MM.1S (cell line): ENCODE results near the gene HDAC10.
"Not testable (repeated sequence)": the region's sequence is repeated elsewhere in the genome, so short reads cannot be mapped to it uniquely, and the experiment has no call there.

Experiments used
- DNase-seq: peaks from one replicate; pipeline ENCODE4 v3.0.0-alpha.2; 2015
- H2AFZ ChIP-seq: fragments of 300-600 bp; sonication (generic); 2 replicates; pipeline ENCODE4 v1.6.0; 2016; ENCODE audit warnings: antibody characterized with exemption, low read length
- H3F3A ChIP-seq: fragments of 300-600 bp; sonication (generic); 2 replicates; pipeline ENCODE4 v1.6.1; 2016; ENCODE audit warnings: mild to moderate bottlenecking, antibody characterized with exemption, low read length, moderate library complexity, mixed read lengths; ENCODE audit not compliant: insufficient read depth
- H3K27ac ChIP-seq: fragments of 300-600 bp; sonication (generic); 2 replicates; pipeline ENCODE4 v1.5.1; 2016; ENCODE audit warnings: mild to moderate bottlenecking, low read length
- H3K27me3 ChIP-seq: fragments of 300-600 bp; sonication (generic); replicated peaks from 2 replicates; pipeline ENCODE4 v1.6.0; 2016; ENCODE audit warnings: low read length; ENCODE audit not compliant: insufficient read depth
- H3K36me3 ChIP-seq: fragments of 300-600 bp; sonication (generic); replicated peaks from 2 replicates; pipeline ENCODE4 v1.6.1; 2016; ENCODE audit warnings: mild to moderate bottlenecking, low read length, mixed read lengths; ENCODE audit not compliant: insufficient read depth
- H3K4me1 ChIP-seq: fragments of 300-600 bp; sonication (generic); 2 replicates; pipeline ENCODE4 v1.6.1; 2016; ENCODE audit warnings: low read length, mixed read lengths
- H3K4me2 ChIP-seq: fragments of 300-600 bp; sonication (generic); 2 replicates; pipeline ENCODE4 v1.6.0; 2016; ENCODE audit warnings: low read depth, low read length
- H3K4me3 ChIP-seq: fragments of 300-600 bp; sonication (generic); 2 replicates; pipeline ENCODE4 v1.5.1; 2016; ENCODE audit warnings: low read length, mixed read lengths
- H3K79me2 ChIP-seq: fragments of 300-600 bp; sonication (generic); 2 replicates; pipeline ENCODE4 v1.6.1; 2016; ENCODE audit warnings: mixed run types, low read length, mixed read lengths
- H3K9ac ChIP-seq: fragments of 300-600 bp; sonication (generic); 2 replicates; pipeline ENCODE4 v1.6.1; 2016; ENCODE audit warnings: low read length, mixed read lengths
- H3K9me2 ChIP-seq: fragments of 300-600 bp; sonication (generic); replicated peaks from 2 replicates; pipeline ENCODE4 v1.6.1; 2016; ENCODE audit warnings: mild to moderate bottlenecking, low read length, mixed read lengths; ENCODE audit not compliant: insufficient read depth
- H3K9me3 ChIP-seq: fragments of 300-600 bp; sonication (generic); replicated peaks from 2 replicates; pipeline ENCODE4 v1.6.1; 2016; ENCODE audit warnings: mild to moderate bottlenecking, low read length, mixed read lengths; ENCODE audit not compliant: insufficient read depth
- H4K20me1 ChIP-seq: fragments of 300-600 bp; sonication (generic); 2 replicates; pipeline ENCODE4 v1.6.1; 2016; ENCODE audit warnings: mild to moderate bottlenecking, low read length, moderate library complexity, mixed read lengths; ENCODE audit not compliant: insufficient read depth
- EZH2 ChIP-seq: fragments of 300-600 bp; sonication (generic); optimal IDR thresholded peaks from 2 replicates; pipeline ENCODE3; 2017; ENCODE audit warnings: low read depth, mild to moderate bottlenecking, antibody characterized with exemption, low read length, mixed read lengths
- EZH2phosphoT487 ChIP-seq: fragments of 300-600 bp; sonication (generic); IDR thresholded peaks from 2 replicates; pipeline ENCODE4 v1.6.1; 2018; ENCODE audit warnings: antibody characterized with exemption, low read length
- TF ChIP-seq, protein P1 (sequence below): fragments of 300-600 bp; sonication (generic); IDR thresholded peaks from 2 replicates; pipeline ENCODE4 v1.5.1; 2016; ENCODE audit warnings: antibody characterized with exemption, low read length, mixed read lengths

Gene HDAC10

DNA sequence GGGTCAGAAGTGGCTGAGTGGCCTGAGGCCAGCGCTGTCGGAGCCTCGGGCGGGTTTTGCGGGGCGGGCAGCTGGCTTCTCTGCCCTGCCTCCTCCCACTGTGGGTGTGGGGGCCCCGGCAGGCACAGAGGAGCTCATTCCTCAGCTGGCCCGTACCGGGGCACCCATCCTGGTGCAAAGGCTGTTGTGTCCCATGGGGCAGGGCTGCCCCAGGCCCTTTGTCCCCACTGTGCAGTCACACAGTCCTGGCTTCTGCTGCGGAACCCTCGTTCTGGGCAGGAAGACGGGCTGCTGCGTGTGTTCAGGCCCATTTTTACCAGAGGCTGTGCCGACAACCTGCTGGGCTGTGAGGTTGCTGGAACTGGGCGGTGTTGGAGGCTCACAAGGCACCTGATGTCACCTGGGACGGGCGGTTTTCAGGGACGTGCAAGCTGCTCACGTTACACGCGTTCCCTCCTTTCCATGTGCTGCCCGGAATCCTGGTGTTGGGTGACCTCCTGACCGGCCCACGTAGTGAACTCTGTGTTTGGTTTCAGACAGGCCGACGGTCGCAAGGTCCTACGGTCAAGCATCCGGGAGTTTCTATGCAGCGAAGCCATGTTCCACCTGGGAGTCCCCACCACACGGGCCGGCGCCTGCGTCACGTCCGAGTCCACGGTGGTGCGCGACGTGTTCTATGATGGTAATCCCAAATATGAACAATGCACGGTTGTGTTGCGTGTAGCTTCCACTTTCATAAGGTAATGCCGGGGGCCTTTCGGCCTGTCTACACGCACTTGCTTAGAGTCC, 45.1 kb downstream of the HDAC10 start:
- no peaks in the 10 kb centered on the region for H4K20me1 ChIP-seq
- peaks cover 17% of the 10 kb centered on the region for H3K79me2 ChIP-seq
- no peak overlapping the region for H3K27ac ChIP-seq
- no peak overlapping the region for H2AFZ ChIP-seq
- no peaks in the 10 kb centered on the region for H3K9me2 ChIP-seq
- H3K4me2 ChIP-seq, result no peak overlapping the region
- no peak for DNase-seq
- peaks cover 7% of the 10 kb centered on the region; the same call in 1 of the 2 replicates for H3K4me1 ChIP-seq
- TF ChIP-seq EZH2, result no peak
- no peak for TF ChIP-seq EZH2phosphoT487
- TF ChIP-seq, protein P1, sequence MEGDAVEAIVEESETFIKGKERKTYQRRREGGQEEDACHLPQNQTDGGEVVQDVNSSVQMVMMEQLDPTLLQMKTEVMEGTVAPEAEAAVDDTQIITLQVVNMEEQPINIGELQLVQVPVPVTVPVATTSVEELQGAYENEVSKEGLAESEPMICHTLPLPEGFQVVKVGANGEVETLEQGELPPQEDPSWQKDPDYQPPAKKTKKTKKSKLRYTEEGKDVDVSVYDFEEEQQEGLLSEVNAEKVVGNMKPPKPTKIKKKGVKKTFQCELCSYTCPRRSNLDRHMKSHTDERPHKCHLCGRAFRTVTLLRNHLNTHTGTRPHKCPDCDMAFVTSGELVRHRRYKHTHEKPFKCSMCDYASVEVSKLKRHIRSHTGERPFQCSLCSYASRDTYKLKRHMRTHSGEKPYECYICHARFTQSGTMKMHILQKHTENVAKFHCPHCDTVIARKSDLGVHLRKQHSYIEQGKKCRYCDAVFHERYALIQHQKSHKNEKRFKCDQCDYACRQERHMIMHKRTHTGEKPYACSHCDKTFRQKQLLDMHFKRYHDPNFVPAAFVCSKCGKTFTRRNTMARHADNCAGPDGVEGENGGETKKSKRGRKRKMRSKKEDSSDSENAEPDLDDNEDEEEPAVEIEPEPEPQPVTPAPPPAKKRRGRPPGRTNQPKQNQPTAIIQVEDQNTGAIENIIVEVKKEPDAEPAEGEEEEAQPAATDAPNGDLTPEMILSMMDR, result no peak
- H3K9ac ChIP-seq, result no peak overlapping the region
- H3K27me3 ChIP-seq, result no peaks in the 10 kb centered on the region
- no peak overlapping the region for H3K4me3 ChIP-seq
- no peaks in the 10 kb centered on the region for H3K9me3 ChIP-seq
- no peaks in the 10 kb centered on the region for H3K36me3 ChIP-seq
- H3F3A ChIP-seq, result no peaks in the 10 kb centered on the region

DNA sequence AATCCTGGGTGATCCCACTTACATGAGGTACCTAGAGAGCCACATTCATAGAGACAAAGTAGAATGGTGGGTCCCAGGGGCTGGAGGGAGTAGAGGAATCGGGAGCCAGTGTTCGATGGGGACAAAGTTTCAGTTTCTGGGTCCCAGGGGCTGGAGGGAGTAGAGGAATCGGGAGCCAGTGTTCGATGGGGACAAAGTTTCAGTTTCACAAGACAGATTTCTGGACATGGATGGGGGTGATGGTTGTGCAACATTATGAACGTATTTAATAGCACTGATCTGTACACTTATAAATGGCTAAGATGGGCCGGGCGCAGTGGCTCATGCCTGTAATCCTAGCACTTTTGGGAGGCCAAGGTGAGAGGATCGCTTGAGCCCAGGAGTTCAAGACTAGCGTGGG, 46.1 kb downstream of the HDAC10 start:
- not testable (repeated sequence) for H3K27me3 ChIP-seq, H3K4me1 ChIP-seq, H3F3A ChIP-seq, H2AFZ ChIP-seq, H3K27ac ChIP-seq, H3K4me3 ChIP-seq, DNase-seq, H3K9me2 ChIP-seq, H4K20me1 ChIP-seq, H3K4me2 ChIP-seq, H3K9ac ChIP-seq, H3K9me3 ChIP-seq, H3K36me3 ChIP-seq
- H3K79me2 ChIP-seq, result peaks cover 17% of the 10 kb centered on the region

DNA sequence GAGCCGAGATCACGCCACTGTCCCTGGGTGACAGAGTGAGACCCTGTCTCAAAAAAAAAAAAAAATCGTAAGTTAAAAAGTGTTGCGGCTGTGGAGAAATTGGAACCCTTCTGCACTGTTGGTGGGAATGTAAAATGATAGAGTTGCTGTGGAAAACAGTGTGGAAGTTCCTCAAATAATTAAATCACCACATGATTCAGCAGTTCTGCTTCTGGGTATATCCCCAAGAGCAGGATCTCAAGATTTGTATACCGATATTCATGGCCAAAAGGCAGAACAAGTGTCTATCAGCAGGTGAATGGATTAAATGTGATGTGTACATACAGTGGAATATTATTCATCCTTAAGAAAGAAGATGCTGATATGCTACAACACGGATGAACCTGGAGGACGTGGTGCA, 46.5 kb downstream of the HDAC10 start:
- Histone ChIP-seq H3K4me2 (no peak overlapping the region), H3K36me3 (no peaks in the 10 kb centered on the region)

More for the DNA sequence above, 46.5 kb downstream of the HDAC10 start:
- no peaks in the 10 kb centered on the region for H3F3A ChIP-seq
- no peak overlapping the region for H3K27ac ChIP-seq
- H3K27me3 ChIP-seq, result no peaks in the 10 kb centered on the region
- H2AFZ ChIP-seq, result no peak overlapping the region
- no peak overlapping the region for H3K4me3 ChIP-seq
- no peaks in the 10 kb centered on the region for H3K9me2 ChIP-seq
- H3K9ac ChIP-seq, result no peak overlapping the region
- TF ChIP-seq, protein P1, result no peak
- TF ChIP-seq EZH2 (no peak), EZH2phosphoT487 (no peak)
- H3K4me1 ChIP-seq, result peaks cover 7% of the 10 kb centered on the region; the same call in 1 of the 2 replicates
- no peaks in the 10 kb centered on the region for H4K20me1 ChIP-seq
- H3K9me3 ChIP-seq, result no peaks in the 10 kb centered on the region
- H3K79me2 ChIP-seq, result peaks cover 17% of the 10 kb centered on the region
- DNase-seq, result no peak
